ENCODE measurements around the gene CDC42EP2.

DNA sequence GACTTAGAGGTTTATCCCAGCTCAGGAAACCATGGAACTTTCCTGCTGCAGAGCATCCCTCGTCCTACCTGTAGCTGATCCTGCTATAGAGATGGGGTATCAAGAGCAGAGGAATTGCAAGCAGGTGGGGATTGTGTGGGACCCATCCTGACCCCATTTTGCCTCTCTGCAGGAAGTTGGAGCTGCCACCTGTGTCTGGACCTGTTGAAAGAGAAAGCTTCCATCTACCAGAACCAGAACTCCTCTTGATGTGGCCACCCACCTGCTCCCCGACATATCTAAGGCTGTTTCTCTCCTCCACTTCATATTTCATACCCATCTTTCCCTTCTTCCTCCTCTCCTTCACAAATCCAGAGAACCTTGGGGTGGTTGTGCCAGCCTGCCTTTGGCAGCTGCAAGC lies 36.8 kb downstream of the CDC42EP2 start:
- no peak for TF ChIP-seq GATA3 (IDR thresholded peaks at IDR 0.05; ENCODE audit: low read depth, low read length)
- TF ChIP-seq GATA2 (IDR thresholded peaks at IDR 0.05; ENCODE audit: low read depth, low read length), result no peak

Data from SH-SY5Y (cell line).